Neuron (in vitro differentiated cells): ENCODE results near the gene FLYWCH2.
"Not testable (repeated sequence)": the region's sequence is repeated elsewhere in the genome, so short reads cannot be mapped to it uniquely, and the experiment has no call there.

Experiments used
- H2AFZ ChIP-seq: one replicate; pipeline ENCODE4 v1.6.1; 2013; ENCODE audit warnings: low read depth, mild to moderate bottlenecking, inconsistent platforms, low read length, moderate library complexity
- H3K27me3 ChIP-seq: one replicate; pipeline ENCODE4 v1.6.1; 2013; ENCODE audit warnings: low read length; ENCODE audit not compliant: insufficient read depth
- H3K36me3 ChIP-seq: one replicate; pipeline ENCODE4 v1.6.1; 2013; ENCODE audit warnings: low read length; ENCODE audit not compliant: insufficient read depth
- H3K4me1 ChIP-seq: one replicate; pipeline ENCODE4 v1.6.1; 2013; ENCODE audit warnings: low read length; ENCODE audit not compliant: insufficient read depth
- H3K4me3 ChIP-seq: 2 replicates; pipeline ENCODE4 v1.5.1; 2013; ENCODE audit warnings: mild to moderate bottlenecking, low read length, moderate library complexity
- H3K9me3 ChIP-seq: one replicate; pipeline ENCODE4 v1.6.1; 2013; ENCODE audit warnings: low read length

FLYWCH2 gene

GRCh38 chr16:2933701-2934100, 50.7 kb downstream of the FLYWCH2 start:
- H3K4me3 ChIP-seq = no peak overlapping the region
- no peak overlapping the region for H2AFZ ChIP-seq
- H3K4me1 ChIP-seq = no peaks in the 10 kb centered on the region
- H3K27me3 ChIP-seq = no peaks in the 10 kb centered on the region
- peaks cover 19% of the 10 kb centered on the region for H3K36me3 ChIP-seq
- no peaks in the 10 kb centered on the region for H3K9me3 ChIP-seq

- no peak overlapping the region for H2AFZ ChIP-seq
- no peaks in the 10 kb centered on the region for H3K27me3 ChIP-seq
- no peak overlapping the region for H3K4me3 ChIP-seq
- peaks cover 24% of the 10 kb centered on the region for H3K36me3 ChIP-seq
- no peaks in the 10 kb centered on the region for H3K4me1 ChIP-seq
- H3K9me3 ChIP-seq = no peaks in the 10 kb centered on the region
These were observed 51.4 kb downstream of the FLYWCH2 start for GRCh38 chr16:2934450-2934849.

GRCh38 chr16:2936436-2937011, 53.5 kb downstream of the FLYWCH2 start:
- peaks cover 41% of the 10 kb centered on the region for H3K36me3 ChIP-seq
- H3K27me3 ChIP-seq = no peaks in the 10 kb centered on the region
- no peaks in the 10 kb centered on the region for H3K9me3 ChIP-seq
- H3K4me1 ChIP-seq = no peaks in the 10 kb centered on the region
- H3K4me3 ChIP-seq = no peak overlapping the region
- no peak overlapping the region for H2AFZ ChIP-seq

DNA sequence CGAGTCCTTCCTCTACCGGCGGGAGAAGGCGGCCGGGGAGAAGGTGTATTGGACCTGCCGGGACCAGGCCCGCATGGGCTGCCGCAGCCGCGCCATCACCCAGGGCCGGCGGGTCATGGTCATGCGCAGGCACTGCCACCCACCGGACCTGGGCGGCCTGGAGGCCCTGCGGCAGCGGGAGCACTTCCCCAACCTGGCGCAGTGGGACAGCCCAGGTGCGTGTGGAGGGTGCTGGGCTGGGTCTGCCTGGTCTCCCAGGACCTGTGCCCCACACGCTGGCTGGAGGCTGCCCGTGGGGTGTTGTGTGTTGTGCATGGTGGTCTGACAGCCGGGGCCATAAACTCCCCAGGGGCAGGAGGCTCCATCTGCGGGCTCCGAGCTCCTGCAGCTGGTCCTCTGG, 54.2 kb downstream of the FLYWCH2 start:
- Histone ChIP-seq H3K36me3 (peaks cover 42% of the 10 kb centered on the region), H3K4me3 (no peak overlapping the region)

DNA sequence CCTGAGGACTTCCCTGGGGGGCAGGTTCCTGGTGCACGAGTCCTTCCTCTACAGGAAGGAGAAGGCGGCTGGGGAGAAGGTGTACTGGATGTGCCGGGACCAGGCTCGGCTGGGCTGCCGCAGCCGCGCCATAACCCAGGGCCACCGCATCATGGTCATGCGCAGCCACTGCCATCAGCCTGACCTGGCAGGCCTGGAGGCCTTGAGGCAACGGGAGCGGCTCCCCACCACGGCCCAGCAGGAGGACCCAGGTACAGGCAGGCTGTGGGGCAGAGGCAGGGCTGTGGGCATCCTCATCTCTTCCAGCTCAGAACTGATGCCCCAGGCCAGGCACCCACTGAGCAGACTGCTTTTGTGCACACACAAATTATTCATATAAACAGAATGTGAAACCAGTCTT, 55.2 kb downstream of the FLYWCH2 start:
- H3K4me1 ChIP-seq = no peaks in the 10 kb centered on the region
- H2AFZ ChIP-seq = no peak overlapping the region
- peaks cover 45% of the 10 kb centered on the region for H3K36me3 ChIP-seq
- no peak overlapping the region for H3K4me3 ChIP-seq
- H3K9me3 ChIP-seq = no peaks in the 10 kb centered on the region
- no peaks in the 10 kb centered on the region for H3K27me3 ChIP-seq

More for the DNA sequence above, 54.2 kb downstream of the FLYWCH2 start:
- no peak overlapping the region for H2AFZ ChIP-seq
- no peaks in the 10 kb centered on the region for H3K27me3 ChIP-seq
- no peaks in the 10 kb centered on the region for H3K9me3 ChIP-seq
- no peaks in the 10 kb centered on the region for H3K4me1 ChIP-seq

GRCh38 chr16:2939968-2940367, 57.0 kb downstream of the FLYWCH2 start:
- Histone ChIP-seq H3K9me3 (no peaks in the 10 kb centered on the region), H3K36me3 (peaks cover 46% of the 10 kb centered on the region)

GRCh38 chr16:2942045-2942444, 59.0 kb downstream of the FLYWCH2 start:
- no peaks in the 10 kb centered on the region for H3K9me3 ChIP-seq
- H3K27me3 ChIP-seq = no peaks in the 10 kb centered on the region
- no peaks in the 10 kb centered on the region for H3K4me1 ChIP-seq
- H3K4me3 ChIP-seq = no peak overlapping the region
- peaks cover 45% of the 10 kb centered on the region for H3K36me3 ChIP-seq
- H2AFZ ChIP-seq = no peak overlapping the region

More at GRCh38 chr16:2939968-2940367, 57.0 kb downstream of the FLYWCH2 start:
- Histone ChIP-seq H2AFZ (no peak overlapping the region), H3K27me3 (no peaks in the 10 kb centered on the region), H3K4me3 (no peak overlapping the region), H3K4me1 (no peaks in the 10 kb centered on the region)

DNA sequence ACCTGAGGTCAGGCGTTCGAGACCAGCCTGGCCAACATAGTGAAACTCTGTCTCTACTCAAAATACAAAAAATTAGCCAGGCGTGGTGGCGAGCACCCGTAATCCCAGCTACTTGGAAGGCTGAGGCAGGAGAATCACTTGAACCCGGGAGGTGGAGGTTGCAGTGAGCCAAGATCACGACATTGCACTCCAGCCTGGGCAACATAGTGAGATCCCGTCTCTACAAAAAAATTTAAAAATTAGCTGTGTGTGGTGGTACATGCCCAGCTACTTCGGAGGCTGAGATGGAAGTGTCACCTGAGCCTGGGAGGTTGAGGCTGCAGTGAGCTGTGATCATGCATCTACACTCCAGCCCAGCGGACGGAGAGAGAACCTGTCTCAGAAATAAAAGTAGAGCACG, 60.7 kb downstream of the FLYWCH2 start:
- not testable (repeated sequence) for H3K4me3 ChIP-seq, H3K9me3 ChIP-seq, H3K27me3 ChIP-seq, H3K4me1 ChIP-seq, H2AFZ ChIP-seq
- H3K36me3 ChIP-seq = peaks cover 38% of the 10 kb centered on the region

DNA sequence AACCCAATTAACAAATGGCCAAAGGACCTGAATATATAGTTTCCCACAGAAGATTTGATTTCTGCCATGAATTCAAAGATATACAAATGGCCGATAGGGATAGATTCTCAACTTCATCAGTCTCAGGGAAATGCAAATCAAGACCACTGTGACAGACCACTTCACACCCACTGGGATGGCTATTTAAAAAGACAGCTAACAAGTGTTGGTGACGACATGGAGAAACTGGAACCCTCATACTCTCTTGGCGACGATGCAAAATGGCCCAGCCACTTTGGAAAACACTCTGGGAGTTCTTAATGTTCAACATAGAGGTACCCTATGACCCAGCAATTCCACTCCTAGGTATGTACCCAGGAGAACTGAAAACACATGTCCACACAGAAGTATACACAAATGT, 63.6 kb downstream of the FLYWCH2 start:
- Histone ChIP-seq H3K4me1 (no peaks in the 10 kb centered on the region), H3K36me3 (peaks cover 24% of the 10 kb centered on the region), H3K4me3 (no peak overlapping the region), H2AFZ (no peak overlapping the region), H3K27me3 (no peaks in the 10 kb centered on the region), H3K9me3 (no peaks in the 10 kb centered on the region)
